ENCODE results near the gene ZNF664.

- TF ChIP-seq CTCF (IDR thresholded peaks at IDR 0.05; ENCODE audit: insufficient read depth, low read depth, low read length) (no peak), EZH2 (IDR thresholded peaks at IDR 0.05; ENCODE audit: insufficient read depth, low read length) (no peak)
Observed at GRCh38 chr12:123945287-123946151, 27.5 kb upstream of the ZNF664 start.

All from astrocyte (in vitro differentiated cells and primary cell).